K562 (cell line): ENCODE results near the gene LITAF. TPM values are rescaled to one million over a fixed set of nuclear protein-coding genes. Genes with fewer than 3 reads are reported as not detected.

Experiments used
- KDM2B ChIP-seq: fragments of 250-450 bp; sonication (Bioruptor Pico); IDR thresholded peaks from 2 replicates; pipeline ENCODE4 v1.8.0; 2021; ENCODE audit warnings: mild to moderate bottlenecking, moderate library complexity
- KDM5B ChIP-seq: fragments of 200-600 bp; sonication (generic); IDR thresholded peaks from 2 replicates; pipeline ENCODE4 v1.6.1; 2012; ENCODE audit warnings: low read depth, mild to moderate bottlenecking, moderate library complexity, low read length, control low read depth, inconsistent platforms; ENCODE audit not compliant: insufficient replicate concordance
- MBD2 ChIP-seq: sonication (generic); IDR thresholded peaks from 2 replicates; pipeline ENCODE4 v1.6.1; 2016; ENCODE audit warnings: low read depth, borderline replicate concordance
- PRMT5 ChIP-seq: sonication (generic); formaldehyde crosslinking; IDR thresholded peaks from 2 replicates; pipeline ENCODE4 v1.5.0; 2020; ENCODE audit warnings: missing genetic modification reagents
- RFX7 ChIP-seq: fragments of 250-450 bp; sonication (Bioruptor Pico); IDR thresholded peaks from 2 replicates; pipeline ENCODE4 v1.5.1; 2021; ENCODE audit warnings: mild to moderate bottlenecking
- SLC30A9 ChIP-seq: fragments of 250-450 bp; sonication (Bioruptor Pico); IDR thresholded peaks from 2 replicates; pipeline ENCODE4 v1.8.0; 2022; ENCODE audit warnings: mild to moderate bottlenecking, moderate library complexity
- SMAD1 ChIP-seq: fragments of 150-350 bp; IDR thresholded peaks from 2 replicates; pipeline ENCODE4 v1.6.1; 2014; ENCODE audit warnings: low read length, low read depth; ENCODE audit not compliant: partially characterized antibody
- SPI1 ChIP-seq: IDR thresholded peaks from 2 replicates; pipeline ENCODE4 v1.6.1; 2011; ENCODE audit warnings: low read depth, low read length, control low read depth, borderline replicate concordance
- WHSC1 ChIP-seq: IDR thresholded peaks from one replicate; pipeline ENCODE4 v1.6.1; 2012; ENCODE audit warnings: low read length, control low read depth, inconsistent platforms
- ZBTB2 ChIP-seq: fragments of 450-650 bp; IDR thresholded peaks from 2 replicates; pipeline ENCODE4 v1.6.1; 2016; ENCODE audit warnings: antibody characterized with exemption
- ZFPM2 ChIP-seq: fragments of 250-450 bp; sonication (Bioruptor Pico); IDR thresholded peaks from 2 replicates; pipeline ENCODE4 v1.5.1; 2022; ENCODE audit warnings: mild to moderate bottlenecking
- ZNF408 ChIP-seq: fragments of 250-450 bp; sonication (Bioruptor Pico); IDR thresholded peaks from 2 replicates; pipeline ENCODE4 v1.4.0; 2020; ENCODE audit warnings: low read depth, mild to moderate bottlenecking, moderate library complexity
- ZNF561 ChIP-seq: fragments of 450-650 bp; formaldehyde crosslinking; conservative IDR thresholded peaks from 2 replicates; pipeline ENCODE4 v1.4.0; 2020; ENCODE audit warnings: mild to moderate bottlenecking, moderate library complexity
- ZNF766 ChIP-seq: fragments of 200-800 bp; sonication (Bioruptor generic); conservative IDR thresholded peaks from 2 replicates; pipeline ENCODE4 v1.6.1; 2016; ENCODE audit warnings: missing genetic modification characterization, missing compliant biosample characterization
- ZZZ3 ChIP-seq: fragments of 450-650 bp; IDR thresholded peaks from 2 replicates; pipeline ENCODE4 v1.6.1; 2016; ENCODE audit warnings: antibody characterized with exemption, mild to moderate bottlenecking, moderate library complexity
- polyA plus RNA-seq, 8 experiments: library from polyadenylated mRNA; depleted of rRNA in 4 of 8; stranded (reverse) in 5 of 8; unstranded in 3 of 8; fragments of >200 nt; fragmentation: Nextera tagmentation in 2 of 8; fragmentation: Illumina TruSeq in 1 of 8; extraction: Ambion mirVana in 2 of 8; extraction: Trizol in 1 of 8; gene quantifications; 2 replicates each; pipeline versions ENCODE4 v1.2.1 to v1.2.3, GENCODE V29; 2011 to 2014; ENCODE audit warnings: inconsistent platforms in 1 of 8, missing spikeins in 1 of 8
- total RNA-seq, 7 experiments: library from RNA; depleted of rRNA in 6 of 7; stranded (reverse); fragments of >200 nt in 6 of 7; fragmentation: Illumina TruSeq in 2 of 7; extraction: Trizol in 2 of 7; gene quantifications; 2 replicates each; pipeline versions ENCODE4 v1.2.1 to v1.2.3, GENCODE V29; 2011 to 2021; ENCODE audit warnings: low replicate concordance in 1 of 7
- TF ChIP-seq, protein P1 (sequence below), 2 experiments: fragments of 450-650 bp; IDR thresholded peaks; 2 replicates each; pipeline ENCODE4 v1.6.1; 2016; ENCODE audit warnings: mild to moderate bottlenecking in 2 of 2, borderline replicate concordance in 1 of 2, low read depth in 1 of 2, moderate library complexity in 1 of 2
- TF ChIP-seq, protein P2 (sequence below): sonication (generic); formaldehyde crosslinking; IDR thresholded peaks from 2 replicates; pipeline ENCODE4 v1.8.0; 2022; ENCODE audit warnings: missing genetic modification reagents, mild to moderate bottlenecking, borderline replicate concordance

LITAF gene
- total and polyA plus RNA-seq, 9 of the 15 experiments (the other 6 are each of a cell fraction or from before 2014, with no cell fraction given), result 4.1 to 17.8 (median 11.9) TPM

DNA sequence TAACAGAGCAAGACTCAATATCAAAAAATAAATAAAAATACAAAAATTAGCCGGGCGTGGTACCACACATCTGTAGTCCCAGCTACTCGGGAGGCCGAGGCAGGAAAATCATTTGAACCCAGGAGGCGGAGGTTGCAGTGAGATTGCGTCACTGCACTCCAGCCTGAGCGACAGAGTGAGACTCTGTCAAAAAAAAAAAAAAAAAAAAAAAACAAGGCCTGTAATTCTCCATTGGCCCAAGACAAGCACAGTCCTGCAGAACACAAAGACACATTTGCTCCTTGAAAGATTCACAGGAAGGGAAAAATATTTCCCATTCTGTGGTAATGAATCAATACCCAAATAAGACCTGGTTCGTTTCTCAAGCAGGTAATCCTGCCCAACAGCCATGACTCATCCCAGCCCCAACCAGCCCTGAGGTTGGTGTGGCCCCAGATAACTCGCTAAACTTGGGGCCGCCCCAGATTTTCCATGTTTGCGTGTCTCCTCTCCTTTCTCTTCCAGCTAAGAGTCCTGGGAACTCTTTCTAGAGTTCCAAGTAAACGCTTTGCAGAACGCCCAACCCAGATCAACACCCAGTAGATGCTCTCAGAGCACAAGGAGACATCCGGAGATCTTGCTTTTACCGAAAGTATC, 41.2 kb upstream of the LITAF start (continued):
- TF ChIP-seq ZFPM2 (CRISPR knock-in tag), result no peak
- no peak for TF ChIP-seq SMAD1
- TF ChIP-seq, protein P1, sequence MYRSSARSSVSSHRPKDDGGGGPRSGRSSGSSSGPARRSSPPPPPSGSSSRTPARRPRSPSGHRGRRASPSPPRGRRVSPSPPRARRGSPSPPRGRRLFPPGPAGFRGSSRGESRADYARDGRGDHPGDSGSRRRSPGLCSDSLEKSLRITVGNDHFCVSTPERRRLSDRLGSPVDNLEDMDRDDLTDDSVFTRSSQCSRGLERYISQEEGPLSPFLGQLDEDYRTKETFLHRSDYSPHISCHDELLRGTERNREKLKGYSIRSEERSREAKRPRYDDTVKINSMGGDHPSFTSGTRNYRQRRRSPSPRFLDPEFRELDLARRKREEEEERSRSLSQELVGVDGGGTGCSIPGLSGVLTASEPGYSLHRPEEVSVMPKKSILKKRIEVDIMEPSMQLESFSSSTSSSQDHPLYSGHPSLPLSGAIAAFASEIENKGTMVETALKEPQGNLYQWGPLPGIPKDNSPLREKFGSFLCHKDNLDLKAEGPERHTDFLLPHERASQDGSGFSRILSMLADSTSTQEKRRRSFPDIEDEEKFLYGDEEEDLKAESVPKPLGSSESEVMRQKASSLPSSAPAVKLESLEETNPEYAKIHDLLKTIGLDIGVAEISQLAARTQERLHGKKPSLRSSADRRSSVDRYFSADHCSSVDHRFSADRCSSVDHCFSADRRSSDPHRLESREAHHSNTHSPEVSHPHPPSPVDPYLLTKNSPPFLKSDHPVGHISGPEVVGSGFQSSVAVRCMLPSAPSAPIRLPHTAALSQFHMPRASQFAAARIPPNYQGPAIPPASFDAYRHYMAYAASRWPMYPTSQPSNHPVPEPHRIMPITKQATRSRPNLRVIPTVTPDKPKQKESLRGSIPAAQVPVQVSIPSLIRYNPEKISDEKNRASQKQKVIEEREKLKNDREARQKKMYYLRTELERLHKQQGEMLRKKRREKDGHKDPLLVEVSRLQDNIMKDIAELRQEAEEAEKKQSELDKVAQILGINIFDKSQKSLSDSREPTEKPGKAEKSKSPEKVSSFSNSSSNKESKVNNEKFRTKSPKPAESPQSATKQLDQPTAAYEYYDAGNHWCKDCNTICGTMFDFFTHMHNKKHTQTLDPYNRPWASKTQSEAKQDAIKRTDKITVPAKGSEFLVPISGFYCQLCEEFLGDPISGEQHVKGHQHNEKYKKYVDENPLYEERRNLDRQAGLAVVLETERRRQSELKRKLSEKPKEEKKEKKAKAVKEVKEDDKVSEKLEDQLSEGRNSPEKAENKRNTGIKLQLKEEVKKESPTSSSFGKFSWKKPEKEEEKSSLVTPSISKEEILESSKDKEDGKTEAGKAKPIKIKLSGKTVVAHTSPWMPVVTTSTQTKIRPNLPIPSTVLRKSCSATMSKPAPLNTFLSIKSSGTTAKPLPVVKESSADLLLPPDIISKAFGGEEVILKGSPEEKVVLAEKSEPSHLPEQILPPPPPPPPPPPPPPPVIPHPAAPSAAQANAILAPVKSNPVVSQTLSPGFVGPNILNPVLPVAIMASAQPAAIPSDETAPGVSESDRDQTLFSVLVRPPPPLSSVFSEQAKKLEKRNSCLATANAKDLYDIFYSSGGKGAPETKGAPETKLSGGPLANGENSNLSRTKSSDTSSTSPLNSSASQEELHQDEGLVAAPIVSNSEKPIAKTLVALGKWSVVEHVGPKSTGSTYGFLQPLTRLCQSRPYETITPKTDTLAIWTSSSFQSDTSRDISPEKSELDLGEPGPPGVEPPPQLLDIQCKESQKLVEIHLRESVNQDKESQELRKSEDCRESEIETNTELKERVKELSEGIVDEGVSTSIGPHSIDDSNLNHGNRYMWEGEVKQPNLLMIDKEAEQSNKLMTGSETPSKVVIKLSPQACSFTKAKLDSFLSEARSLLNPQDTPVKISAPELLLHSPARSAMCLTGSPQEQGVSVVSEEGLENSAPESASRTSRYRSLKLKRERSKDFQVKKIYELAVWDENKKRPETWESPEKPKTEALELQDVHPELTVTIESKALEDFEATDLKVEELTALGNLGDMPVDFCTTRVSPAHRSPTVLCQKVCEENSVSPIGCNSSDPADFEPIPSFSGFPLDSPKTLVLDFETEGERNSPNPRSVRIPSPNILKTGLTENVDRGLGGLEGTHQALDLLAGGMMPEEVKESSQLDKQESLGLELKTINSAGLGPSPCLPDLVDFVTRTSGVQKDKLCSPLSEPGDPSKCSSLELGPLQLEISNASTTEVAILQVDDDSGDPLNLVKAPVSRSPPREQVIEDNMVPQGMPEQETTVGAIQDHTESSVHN (IDR thresholded peaks at IDR 0.05; ENCODE audit: borderline replicate concordance in 1 of 2, low read depth in 1 of 2), result peak in 1 of 2 experiments; percentile 18; a peak in 1 of 4 replicates
- TF ChIP-seq WHSC1, result no peak
- TF ChIP-seq KDM5B, result no peak
- no peak for TF ChIP-seq MBD2
- TF ChIP-seq ZBTB2, result no peak
- peak; percentile 68 for TF ChIP-seq ZNF766 (CRISPR knock-in tag)
- no peak for TF ChIP-seq PRMT5 (CRISPR knock-in tag)
- no peak for TF ChIP-seq KDM2B (CRISPR knock-in tag)
- TF ChIP-seq, protein P2, sequence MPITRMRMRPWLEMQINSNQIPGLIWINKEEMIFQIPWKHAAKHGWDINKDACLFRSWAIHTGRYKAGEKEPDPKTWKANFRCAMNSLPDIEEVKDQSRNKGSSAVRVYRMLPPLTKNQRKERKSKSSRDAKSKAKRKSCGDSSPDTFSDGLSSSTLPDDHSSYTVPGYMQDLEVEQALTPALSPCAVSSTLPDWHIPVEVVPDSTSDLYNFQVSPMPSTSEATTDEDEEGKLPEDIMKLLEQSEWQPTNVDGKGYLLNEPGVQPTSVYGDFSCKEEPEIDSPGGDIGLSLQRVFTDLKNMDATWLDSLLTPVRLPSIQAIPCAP (CRISPR knock-in tag), result no peak
- no peak for TF ChIP-seq SLC30A9
- no peak for TF ChIP-seq ZZZ3
- TF ChIP-seq SPI1, result no peak
- no peak for TF ChIP-seq ZNF408 (CRISPR knock-in tag)
- no peak for TF ChIP-seq RFX7 (CRISPR knock-in tag)
- no peak for TF ChIP-seq ZNF561 (CRISPR knock-in tag)
